SK-N-MC (cell line): Measurements from ENCODE around the gene CCNA1.

Experiments
- EZH2 ChIP-seq: fragments of 200-600 bp; sonication (generic); IDR thresholded peaks from one replicate; pipeline ENCODE4 v1.6.1; 2017; ENCODE audit warnings: antibody characterized with exemption
- FOXP2 ChIP-seq: optimal IDR thresholded peaks from 2 replicates; pipeline ENCODE3; 2011; ENCODE audit warnings: mild to moderate bottlenecking, moderate library complexity; ENCODE audit not compliant: insufficient read depth; ENCODE audit errors: extremely low read length, control extremely low read depth
- POLR2AphosphoS5 ChIP-seq: IDR thresholded peaks from 2 replicates; pipeline ENCODE4 v1.6.1; 2012; ENCODE audit warnings: mild to moderate bottlenecking, low read depth, low read length, borderline replicate concordance

- TF ChIP-seq EZH2 (no peak), POLR2AphosphoS5 (no peak), FOXP2 (no peak)
These were observed 15.0 kb upstream of the CCNA1 start for GRCh38 chr13:36417331-36417730.
